HG03025 (cell line): Measurements from ENCODE around the gene KCNQ2.
"Not testable (repeated sequence)": the region's sequence is repeated elsewhere in the genome, so short reads cannot be mapped to it uniquely, and the experiment has no call there.

Experiments
- ATAC-seq: cut with Tn5 transposase; IDR thresholded peaks from one replicate; pipeline ENCODE4 v1.9.1; 2021; ENCODE audit warnings: mild to moderate bottlenecking, moderate library complexity; ENCODE audit not compliant: unreplicated experiment, low FRiP score

Gene KCNQ2

DNA sequence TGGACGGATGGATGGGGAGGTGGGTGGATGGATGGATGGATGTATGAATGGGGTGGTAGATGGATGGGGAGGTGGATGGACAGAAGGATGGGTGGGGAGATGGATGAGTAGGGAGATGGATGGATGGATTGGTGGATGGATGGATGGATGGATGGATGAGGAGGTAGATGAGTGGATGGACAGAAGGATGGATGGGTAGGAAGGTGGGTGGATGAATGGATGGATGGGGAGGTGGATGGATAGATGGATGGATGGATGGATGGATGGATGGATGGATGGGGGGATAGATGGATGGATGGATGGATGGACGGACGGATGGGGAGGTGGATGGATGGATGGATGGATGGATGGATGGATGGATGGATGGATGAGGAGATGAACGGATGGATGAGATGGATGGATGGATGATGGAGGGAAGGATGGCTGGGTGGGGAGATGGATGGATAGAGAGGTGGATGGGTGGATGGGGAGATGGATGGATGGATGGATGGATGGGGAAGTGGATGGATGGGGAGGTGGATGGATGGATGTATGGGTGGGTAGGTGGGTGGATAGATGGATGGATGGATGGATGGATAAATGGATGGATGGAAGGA is 19.3 kb upstream of the KCNQ2 start:
- ATAC-seq, result no peak

DNA sequence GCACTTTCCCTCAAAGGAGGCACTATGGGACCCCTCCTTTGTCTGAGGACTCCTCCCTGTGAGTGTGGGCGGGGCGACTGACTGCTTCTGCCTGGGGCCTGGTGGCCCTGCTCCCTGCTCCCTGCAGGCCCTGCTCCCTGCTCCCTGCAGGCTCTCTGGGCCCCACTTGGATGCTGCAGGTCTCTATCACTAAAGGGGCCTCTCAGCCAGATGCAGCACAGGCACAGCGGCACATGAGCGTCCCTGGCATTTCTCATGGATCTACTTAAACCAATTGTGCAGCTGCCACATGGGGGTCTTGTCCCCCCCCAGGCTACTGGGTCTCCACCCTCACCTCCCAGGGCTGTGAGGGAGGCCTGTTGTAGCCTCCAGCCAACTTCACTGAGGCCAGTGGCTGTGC is 18.6 kb upstream of the KCNQ2 start:
- ATAC-seq, result no peak

DNA sequence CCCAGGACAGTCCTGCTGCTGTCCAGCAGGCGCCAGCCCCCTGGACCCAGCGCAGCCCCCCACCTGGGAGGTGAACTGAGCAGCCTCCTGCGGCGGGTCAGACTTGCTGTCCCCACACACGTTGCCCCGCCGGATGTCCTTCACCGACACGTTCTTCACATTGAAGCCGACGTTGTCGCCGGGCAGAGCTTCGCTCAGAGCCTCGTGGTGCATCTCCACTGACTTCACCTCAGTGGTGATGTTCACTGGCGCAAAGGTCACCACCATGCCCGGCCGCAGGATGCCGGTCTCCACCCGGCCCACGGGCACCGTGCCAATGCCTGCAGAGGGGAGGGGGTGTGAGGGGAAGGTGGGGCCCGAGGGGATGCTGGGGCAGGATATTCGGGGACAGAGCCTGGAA is 18.0 kb upstream of the KCNQ2 start:
- no peak for ATAC-seq

DNA sequence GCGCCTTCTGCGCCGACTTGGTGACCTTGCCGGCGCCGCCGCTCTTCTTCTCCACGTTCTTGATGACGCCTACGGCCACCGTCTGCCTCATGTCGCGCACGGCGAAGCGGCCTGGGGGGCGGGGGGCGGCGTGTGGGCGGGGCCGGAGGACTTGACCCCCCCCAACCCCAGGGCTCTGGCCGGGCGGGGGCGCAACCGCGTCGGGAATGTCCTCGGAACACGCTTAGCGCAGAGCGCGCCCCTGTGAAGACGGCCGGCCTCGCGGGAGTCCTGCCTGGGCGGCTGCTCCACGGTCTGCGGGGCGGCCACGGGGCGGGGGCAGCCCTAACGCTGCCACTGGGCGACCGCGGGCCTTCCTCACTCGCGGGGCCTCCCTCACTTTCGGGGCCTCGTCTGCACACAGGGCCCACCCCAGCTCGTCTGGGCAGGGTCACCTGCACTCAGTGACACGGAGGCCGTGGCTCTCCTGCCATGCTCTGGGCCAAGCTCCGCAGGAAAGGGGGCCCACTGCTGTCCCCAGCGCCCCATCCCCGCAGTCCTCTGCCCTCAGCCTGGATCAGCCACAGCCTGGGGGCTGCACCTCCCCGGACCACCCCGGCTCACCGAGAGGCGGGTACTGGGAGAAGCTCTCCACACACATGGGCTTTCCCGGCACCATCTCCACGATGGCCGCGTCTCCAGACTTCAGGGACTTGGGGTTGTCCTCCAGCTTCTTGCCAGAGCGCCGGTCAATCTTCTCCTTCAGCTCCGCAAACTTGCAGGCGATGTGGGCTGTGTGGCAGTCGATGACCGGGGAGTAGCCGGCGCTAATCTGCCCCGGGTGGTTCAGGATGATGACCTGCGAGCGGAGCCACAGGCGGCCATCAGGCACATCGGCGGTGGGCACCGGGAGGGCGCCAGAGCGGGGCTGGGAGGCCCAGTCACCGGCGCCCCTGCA is 16.1 kb upstream of the KCNQ2 start:
- no peak for ATAC-seq

DNA sequence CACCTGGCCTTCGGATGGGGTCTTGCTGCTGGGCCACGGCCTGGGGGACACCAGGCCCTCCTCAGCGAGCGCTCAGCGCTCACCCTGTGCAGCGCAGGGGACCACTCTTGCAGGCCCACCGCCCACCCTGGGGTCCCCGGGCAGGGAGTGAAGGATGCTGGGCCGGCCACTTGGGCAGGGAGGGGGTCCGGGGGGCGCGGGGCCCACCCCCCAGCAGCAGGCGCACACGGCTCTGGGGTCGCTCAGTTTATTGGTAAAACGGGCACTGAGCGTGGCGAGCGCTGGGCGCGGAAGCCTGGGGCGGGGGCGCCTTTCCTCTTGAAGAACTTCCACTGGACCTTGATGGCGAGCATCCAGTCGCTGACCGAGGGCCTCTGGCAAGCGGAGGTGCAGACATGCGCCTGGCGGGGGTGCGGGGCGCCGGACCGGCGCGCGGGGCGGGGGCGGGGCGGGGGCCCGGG is 15.4 kb upstream of the KCNQ2 start:
- ATAC-seq, result no peak

DNA sequence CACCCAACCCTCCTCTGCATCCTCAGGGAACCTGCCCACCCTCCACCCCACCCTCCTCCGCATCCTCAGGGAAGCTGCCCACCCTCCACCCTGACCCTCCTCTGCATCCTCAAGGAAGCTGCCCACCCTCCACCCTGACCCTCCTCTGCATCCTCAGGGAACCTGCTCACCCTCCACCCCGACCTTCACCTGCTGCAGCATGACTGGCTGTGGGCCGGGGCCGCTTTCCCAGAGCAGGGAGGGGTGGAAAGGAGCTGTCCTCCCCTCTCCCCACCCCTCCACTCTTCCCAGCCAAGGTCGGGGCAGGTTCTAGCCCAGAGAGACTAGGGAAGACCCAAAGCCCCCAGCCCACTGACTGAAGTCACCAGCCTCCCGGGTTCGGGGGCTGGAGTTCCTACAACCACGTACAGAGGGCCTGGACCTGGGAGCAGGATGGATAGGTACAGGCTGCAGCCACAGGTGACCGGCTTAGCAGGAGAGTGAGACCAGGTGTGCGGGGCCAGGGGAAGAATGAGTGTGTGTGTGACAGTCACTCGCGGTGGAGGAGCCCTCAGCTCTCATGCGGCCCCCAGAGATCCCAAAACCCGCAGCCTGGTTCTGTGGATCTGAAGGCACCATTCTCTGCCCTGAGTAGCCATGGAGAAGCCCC is 14.8 kb upstream of the KCNQ2 start:
- no peak for ATAC-seq

DNA sequence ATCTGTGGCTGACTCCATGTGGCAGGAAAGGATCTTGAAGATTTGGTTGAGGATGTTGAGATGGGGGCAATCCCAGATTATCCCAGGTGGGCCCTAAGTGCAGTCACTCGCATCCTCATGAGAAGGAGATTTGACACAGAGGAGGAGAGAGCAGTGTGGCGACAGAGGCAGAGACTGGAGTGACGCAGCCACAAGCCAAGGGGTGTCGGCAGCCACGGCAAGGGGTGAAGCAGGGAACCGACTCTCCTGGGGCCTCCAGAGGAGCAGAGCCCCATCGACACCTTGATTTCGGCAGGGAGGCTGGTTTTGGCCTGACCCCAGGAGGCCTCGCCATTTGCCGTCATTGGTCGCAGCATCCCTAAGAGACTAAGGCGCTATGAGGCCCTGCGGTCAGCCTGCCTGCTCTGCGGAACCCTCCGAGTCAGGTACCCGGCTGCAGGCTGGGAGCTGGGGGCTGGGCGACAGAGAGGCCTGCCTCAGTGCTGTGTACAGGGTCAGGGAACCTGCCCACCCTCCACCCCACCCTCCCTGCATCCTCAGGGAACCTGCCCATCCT is 13.9 kb upstream of the KCNQ2 start:
- no peak for ATAC-seq

DNA sequence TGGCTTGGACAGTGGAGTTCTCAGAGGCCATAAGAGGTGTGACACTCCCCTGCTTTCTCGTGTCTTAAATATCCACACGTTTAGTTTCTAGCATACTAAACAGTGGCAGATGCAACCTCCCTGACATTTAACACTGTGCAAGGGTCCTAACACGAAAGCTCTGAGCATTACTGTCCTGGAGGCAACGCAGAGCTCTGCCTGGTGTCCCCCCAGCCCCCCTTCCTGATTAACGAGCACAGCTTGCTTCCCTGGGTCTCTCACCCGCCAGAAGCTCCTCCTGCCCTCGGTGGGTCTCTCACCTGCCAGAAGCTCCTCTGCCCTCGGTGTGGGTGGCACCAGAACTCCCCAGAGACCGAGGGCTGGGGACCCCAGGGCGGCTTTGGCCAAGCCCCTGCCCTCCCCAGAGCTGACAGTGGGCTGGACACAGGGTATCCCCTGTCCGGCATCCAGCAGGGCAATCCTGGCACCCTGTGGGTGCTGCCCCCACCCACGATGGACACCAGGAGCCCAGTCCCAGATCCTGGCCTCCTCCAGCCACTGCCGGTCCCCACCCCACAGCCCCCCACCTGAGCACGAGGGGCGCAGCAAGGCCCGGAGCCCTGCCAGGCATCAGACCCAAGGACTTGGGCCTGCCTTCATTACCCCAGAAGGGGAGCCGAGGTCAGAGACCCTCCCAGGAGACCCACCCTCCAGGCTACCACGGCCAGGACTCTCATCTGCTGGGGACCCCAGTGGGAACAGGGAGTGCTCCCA is 12.4 kb upstream of the KCNQ2 start:
- no peak for ATAC-seq

DNA sequence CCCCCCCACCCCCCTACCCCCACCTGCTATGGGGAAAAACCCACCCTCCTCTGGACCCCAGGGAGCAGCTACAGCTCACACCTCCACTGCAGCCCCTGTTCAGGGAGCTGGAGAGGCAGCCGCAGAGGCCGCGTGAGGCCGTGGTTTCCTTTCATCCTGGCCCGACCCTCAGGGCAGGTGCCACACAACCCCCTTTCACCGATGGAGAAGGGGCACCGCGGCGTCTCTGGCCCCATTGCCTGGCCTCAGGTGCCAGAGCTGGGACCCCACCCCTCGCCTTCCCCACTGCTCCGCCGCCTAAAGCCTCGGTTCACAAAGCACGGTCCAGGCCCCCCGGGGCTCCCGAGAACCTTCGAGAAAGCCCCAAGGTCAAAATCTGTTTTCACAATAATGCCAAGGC is 11.8 kb upstream of the KCNQ2 start:
- ATAC-seq, result no peak

DNA sequence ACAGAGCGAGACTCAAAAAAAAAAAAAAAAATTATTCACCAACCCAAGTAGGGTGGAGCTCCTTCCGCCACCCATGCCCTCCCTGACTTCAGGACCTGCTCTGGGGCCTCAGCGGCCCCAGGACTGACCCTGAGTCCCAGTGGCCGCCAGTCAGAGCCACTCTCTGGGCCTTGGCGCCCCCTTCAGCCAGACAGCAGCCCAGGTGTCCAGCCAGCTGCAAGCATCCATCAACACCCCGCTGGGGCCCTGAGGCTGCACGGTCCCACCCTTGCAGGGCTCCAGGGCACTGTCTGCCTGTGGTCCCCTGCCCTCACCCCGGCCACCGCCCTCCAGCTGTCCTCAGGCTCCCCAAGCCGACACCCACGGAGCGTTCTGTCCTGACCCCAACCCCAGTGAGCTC is 11.4 kb upstream of the KCNQ2 start:
- ATAC-seq, result no peak

DNA sequence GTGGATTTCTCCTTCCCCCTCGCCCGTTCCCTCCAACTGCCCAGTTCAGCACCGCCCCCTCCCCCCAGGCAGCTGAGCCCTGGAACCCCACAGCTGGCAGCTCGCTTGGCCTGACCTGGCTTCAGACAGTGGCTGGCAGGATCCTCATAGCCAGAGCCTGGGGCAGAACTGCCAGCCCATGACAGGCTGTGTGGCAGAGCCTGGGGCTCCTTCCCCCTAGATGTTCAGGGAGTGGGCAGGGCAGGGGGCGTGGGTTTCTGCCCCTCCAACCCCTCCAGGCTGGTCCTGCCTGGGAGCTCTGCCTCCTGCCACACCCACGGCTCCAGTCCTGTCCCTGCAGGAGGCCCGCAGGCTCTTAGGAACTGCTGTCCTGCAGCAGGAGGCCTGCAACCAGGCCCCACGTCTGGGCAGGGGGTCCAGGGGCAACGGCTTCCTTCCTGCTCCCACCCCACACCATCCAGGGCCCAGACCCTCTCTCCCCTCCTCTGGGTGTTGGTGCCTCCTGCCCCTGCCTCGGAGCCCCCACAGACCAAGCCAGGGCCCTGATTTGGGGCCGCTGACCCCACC is 9.6 kb upstream of the KCNQ2 start:
- ATAC-seq, result no peak

DNA sequence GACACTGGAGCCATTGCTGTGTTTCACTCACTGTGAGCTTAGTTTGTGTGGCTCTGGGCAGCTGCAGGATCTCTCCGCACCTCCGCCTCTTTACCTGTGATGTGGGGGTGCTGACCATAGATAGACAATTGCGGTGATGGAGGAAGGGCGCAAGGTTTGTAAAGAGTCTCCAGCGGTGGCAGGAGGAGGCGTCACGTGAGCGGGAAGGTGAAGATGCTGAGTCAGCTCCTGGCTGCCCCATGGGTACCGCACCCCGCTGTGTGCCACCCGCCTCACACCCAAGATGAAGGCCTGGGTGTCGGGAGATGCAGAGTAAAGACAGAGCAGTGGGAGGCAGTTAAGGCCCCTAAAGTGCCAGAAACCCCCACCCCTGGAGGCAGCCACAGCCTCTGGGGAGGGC is 9.0 kb upstream of the KCNQ2 start:
- no peak for ATAC-seq

DNA sequence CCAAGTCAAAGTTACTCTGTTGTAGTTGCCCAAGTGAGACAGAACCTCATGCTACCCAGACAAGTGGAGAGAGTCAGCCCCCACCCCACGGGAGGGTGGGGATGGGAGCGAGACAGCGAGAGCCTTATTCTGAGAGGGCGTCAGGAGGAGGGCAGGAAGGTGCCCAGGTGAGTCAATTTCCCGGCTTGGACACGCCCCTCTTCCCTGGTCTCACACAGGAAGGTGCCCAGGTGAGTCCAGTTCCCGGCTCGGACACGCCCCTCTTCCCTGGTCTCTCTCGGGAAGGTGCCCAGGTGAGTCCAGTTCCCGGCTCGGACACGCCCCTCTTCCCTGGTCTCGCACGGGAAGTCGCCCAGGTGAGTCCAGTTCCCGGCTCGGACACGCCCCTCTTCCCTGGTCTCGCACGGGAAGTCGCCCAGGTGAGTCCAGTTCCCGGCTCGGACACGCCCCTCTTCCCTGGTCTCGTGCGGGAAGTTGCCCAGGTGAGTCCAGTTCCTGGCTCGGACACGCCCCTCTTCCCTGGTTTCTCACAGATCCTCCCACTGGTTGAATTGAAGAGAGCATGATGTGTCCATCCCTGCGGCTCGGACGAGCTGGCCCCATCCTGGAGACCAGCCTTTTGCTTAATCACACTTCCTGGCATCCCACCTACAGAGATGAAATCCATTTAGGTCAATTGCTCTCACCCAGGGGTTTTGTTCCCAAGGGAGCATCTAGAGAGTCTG is 7.4 kb upstream of the KCNQ2 start:
- ATAC-seq, result not testable (repeated sequence)

DNA sequence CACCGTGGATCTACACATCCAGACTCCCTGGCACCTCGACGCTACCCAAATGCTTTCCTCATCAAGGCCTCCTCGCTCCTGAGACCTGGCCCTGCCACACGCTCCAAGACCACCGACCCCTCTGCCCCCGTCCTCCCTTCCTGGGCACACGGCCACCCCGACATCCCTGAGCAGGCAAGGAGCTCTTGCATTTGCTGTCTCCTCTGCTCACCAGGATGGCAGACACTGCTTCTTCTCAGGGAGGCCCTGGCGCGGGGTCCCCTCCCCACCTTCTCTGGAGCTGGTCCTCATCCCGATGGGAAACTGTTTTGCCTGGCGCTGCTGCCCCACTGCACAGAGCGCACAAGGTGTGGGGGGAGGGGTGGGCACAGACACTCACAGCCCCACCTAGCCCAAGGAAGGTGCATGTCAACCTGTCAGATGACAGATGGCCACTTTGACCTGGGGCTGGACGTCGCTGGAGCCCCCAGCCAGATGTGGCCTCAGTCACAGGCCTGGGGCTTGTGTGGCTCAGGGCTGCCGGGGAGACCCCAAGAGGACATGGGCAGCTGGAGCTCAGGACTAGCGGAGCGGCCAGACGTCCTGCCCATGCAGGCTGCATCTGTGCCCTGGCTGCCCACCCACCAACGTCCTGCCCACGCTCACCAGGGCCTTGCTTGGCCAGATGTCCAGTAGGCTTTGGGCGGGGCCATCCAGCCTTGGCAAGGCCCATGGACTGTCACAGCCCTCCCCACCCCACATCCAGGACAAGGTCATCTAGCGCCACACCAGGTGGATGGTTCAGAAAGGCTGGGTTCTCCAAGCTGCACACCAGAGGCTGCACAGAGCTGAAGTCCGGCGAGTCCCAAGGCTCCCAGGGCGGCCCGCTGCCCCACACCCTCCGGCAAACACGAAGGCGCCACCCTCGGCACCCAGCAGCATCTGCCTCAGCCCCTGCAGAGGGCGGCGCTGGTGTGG is 6.2 kb upstream of the KCNQ2 start:
- no peak for ATAC-seq

DNA sequence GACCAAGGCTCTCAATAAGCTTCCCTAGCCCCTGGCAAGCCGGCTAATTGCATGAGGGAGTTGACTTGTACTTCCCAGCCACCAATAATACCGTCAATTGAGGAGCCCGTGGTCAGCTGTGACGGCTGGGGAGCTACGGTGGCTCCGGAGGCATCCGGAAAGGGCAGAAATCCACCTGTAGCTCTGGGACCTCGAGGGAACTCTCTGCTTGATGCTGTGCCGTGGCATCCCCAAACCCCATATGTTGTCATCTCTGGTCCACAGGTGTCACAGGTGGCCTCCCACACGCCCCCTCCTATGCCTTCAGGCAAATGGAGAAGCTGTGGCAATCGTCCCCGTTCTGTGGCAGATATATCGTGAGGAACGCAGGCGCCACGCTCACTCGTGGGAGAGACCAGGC is 5.5 kb upstream of the KCNQ2 start:
- ATAC-seq, result no peak

DNA sequence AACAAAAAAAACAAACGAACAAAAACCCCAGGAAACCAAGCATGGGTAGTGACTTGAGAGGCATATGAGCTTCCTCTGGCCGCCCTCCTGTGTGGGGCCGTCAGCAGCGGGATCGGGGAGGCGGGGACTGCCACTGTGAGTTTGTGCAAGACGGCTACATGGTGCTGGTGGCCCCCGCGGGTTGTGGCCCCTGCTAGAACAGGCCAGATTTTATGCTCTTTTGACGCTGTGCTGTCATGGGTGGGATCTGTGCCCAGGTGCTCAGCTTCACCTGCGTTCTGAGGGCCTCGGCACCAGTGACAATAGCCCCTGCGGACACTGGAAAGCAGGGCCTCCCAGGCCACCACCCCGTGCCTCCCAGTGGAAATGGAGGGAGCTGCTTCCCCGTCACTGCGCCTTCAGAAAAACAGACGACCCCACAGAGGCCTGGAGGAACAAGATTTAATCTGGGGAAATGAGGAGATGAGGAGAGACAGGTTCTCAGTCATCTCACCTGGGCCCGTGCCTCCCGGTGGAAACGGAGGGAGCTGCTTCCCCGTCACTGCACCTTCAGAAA is 4.7 kb upstream of the KCNQ2 start:
- ATAC-seq, result no peak

DNA sequence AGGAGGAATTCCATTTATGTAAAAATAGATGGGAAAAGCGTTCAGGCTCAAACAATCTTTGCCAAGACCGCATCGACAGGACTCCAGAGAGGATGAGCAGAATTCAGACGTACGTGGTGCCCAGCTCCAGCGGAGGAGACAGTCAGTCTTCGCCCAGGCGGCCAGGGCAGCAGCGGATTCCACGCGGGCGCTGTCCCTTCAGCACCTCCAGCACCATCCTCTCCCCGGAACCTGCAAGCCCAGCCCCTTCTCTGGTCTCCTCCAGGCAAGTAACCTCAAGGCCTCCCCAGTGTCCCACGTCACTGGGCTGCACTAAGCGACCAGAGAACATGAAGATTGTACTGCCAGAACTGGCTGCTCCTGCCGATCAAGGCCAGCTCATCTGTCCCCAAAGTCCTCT is 2.8 kb upstream of the KCNQ2 start:
- no peak for ATAC-seq
